ENCODE measurements around the gene MCM7.

The MCM7 gene

GRCh38 chr7:100071018-100071723 is 30.0 kb downstream of the MCM7 start:
- DNase-seq (ENCODE audit: low spot score) = no peak

- no peak for DNase-seq (ENCODE audit: low spot score)
These were observed 31.2 kb downstream of the MCM7 start for GRCh38 chr7:100069991-100070390.

- DNase-seq (ENCODE audit: low spot score) = no peak
These were observed 34.2 kb downstream of the MCM7 start for GRCh38 chr7:100066953-100067352.

- DNase-seq (ENCODE audit: low spot score) = no peak
These were observed 35.6 kb downstream of the MCM7 start for GRCh38 chr7:100065452-100066186.

- no peak for DNase-seq (ENCODE audit: low spot score)
These were observed 37.0 kb downstream of the MCM7 start for GRCh38 chr7:100064162-100064561.

- no peak for DNase-seq (ENCODE audit: low spot score)
These were observed 37.8 kb downstream of the MCM7 start for GRCh38 chr7:100063376-100063775.

- DNase-seq (ENCODE audit: low spot score) = no peak
These were observed 39.5 kb downstream of the MCM7 start for GRCh38 chr7:100061518-100062193.

GRCh38 chr7:100059251-100059739 is 41.9 kb downstream of the MCM7 start:
- DNase-seq (ENCODE audit: low spot score) = no peak

GRCh38 chr7:100057006-100057405 is 44.2 kb downstream of the MCM7 start:
- DNase-seq (ENCODE audit: low spot score) = no peak

- DNase-seq (ENCODE audit: low spot score) = peak; percentile 83
These were observed 48.0 kb downstream of the MCM7 start for GRCh38 chr7:100053215-100053614.

GRCh38 chr7:100051611-100052010 is 49.6 kb downstream of the MCM7 start:
- DNase-seq (ENCODE audit: low spot score) = no peak

GRCh38 chr7:100049441-100050291 is 51.5 kb downstream of the MCM7 start, which contains the start of gene ZSCAN21:
ZSCAN21 (plus strand) TSS chr7:100049774; CDS start chr7:100057007, 7,233 bp downstream.
- peak; percentile 94 for DNase-seq (ENCODE audit: low spot score)

GRCh38 chr7:100048680-100049079 is 52.5 kb downstream of the MCM7 start:
- DNase-seq (ENCODE audit: low spot score) = no peak

- no peak for DNase-seq (ENCODE audit: low spot score)
These were observed 56.5 kb downstream of the MCM7 start for GRCh38 chr7:100044718-100045117.

Measured in D341Med (cell line).